H9 (cell line): ENCODE measurements around the gene IGFBP4. TPM values are rescaled to one million over a fixed set of nuclear protein-coding genes. Genes with fewer than 3 reads are reported as not detected.

Experiments used
- DNase-seq: peaks from one replicate; pipeline ENCODE4 v3.0.0-alpha.2; 2017
- H2AFZ ChIP-seq: one replicate; pipeline ENCODE4 v1.6.1; 2013; ENCODE audit warnings: mild to moderate bottlenecking, low read length, control low read depth, moderate library complexity
- H2AK5ac ChIP-seq: 2 replicates; pipeline ENCODE4 v1.6.1; 2013; ENCODE audit warnings: low read length, control low read depth, mixed read lengths; ENCODE audit not compliant: insufficient read length
- H2BK120ac ChIP-seq: one replicate; pipeline ENCODE4 v1.6.1; 2013; ENCODE audit warnings: low read depth, mild to moderate bottlenecking, low read length, control low read depth, inconsistent platforms; ENCODE audit not compliant: poor library complexity, severe bottlenecking
- H2BK12ac ChIP-seq: 2 replicates; pipeline ENCODE4 v1.6.1; 2013; ENCODE audit warnings: low read length, control low read depth, mixed read lengths, low read depth; ENCODE audit not compliant: insufficient read length
- H2BK15ac ChIP-seq: 2 replicates; pipeline ENCODE4 v1.6.1; 2013; ENCODE audit warnings: low read depth, low read length, control low read depth
- H2BK20ac ChIP-seq: one replicate; pipeline ENCODE4 v1.6.1; 2013; ENCODE audit warnings: low read depth, mild to moderate bottlenecking, low read length, control low read depth, inconsistent platforms; ENCODE audit not compliant: poor library complexity, severe bottlenecking
- H2BK5ac ChIP-seq: 2 replicates; pipeline ENCODE4 v1.6.1; 2013; ENCODE audit warnings: low read length, control low read depth, mixed read lengths; ENCODE audit not compliant: insufficient read length
- H3K14ac ChIP-seq: 2 replicates; pipeline ENCODE4 v1.6.1; 2013; ENCODE audit warnings: low read length, control low read depth; ENCODE audit not compliant: insufficient read depth
- H3K18ac ChIP-seq: 2 replicates; pipeline ENCODE4 v1.6.1; 2013; ENCODE audit warnings: low read depth, mild to moderate bottlenecking, mixed read lengths, low read length, control low read depth; ENCODE audit not compliant: insufficient read length
- H3K23ac ChIP-seq: 2 replicates; pipeline ENCODE4 v1.6.1; 2013; ENCODE audit warnings: low read length, control low read depth, mixed read lengths, low read depth; ENCODE audit not compliant: insufficient read length
- H3K23me2 ChIP-seq: 2 replicates; pipeline ENCODE4 v1.6.1; 2013; ENCODE audit warnings: low read depth, mild to moderate bottlenecking, mixed read lengths, low read length, control low read depth; ENCODE audit not compliant: insufficient read length, poor library complexity, severe bottlenecking
- H3K27ac ChIP-seq: 2 replicates; pipeline ENCODE4 v1.5.1; 2013; ENCODE audit warnings: low read length, control low read depth, mixed read lengths, low read depth; ENCODE audit not compliant: insufficient read length
- H3K27me3 ChIP-seq: 2 replicates; pipeline ENCODE4 v1.6.1; 2013; ENCODE audit warnings: low read length, control low read depth, inconsistent platforms; ENCODE audit not compliant: insufficient read depth
- H3K4ac ChIP-seq: 2 replicates; pipeline ENCODE4 v1.6.1; 2013; ENCODE audit warnings: low read depth, mild to moderate bottlenecking, control low read depth, inconsistent platforms, low read length, moderate library complexity
- H3K4me1 ChIP-seq: 2 replicates; pipeline ENCODE4 v1.6.1; 2013; ENCODE audit warnings: low read length, control low read depth, inconsistent platforms; ENCODE audit not compliant: insufficient read depth
- H3K4me2 ChIP-seq: 2 replicates; pipeline ENCODE4 v1.6.1; 2013; ENCODE audit warnings: low read length, control low read depth, mixed read lengths; ENCODE audit not compliant: insufficient read length, insufficient read depth
- H3K56ac ChIP-seq: 2 replicates; pipeline ENCODE4 v1.6.1; 2013; ENCODE audit warnings: low read depth, mild to moderate bottlenecking, mixed read lengths, low read length, control low read depth; ENCODE audit not compliant: insufficient read length
- H3K79me1 ChIP-seq: 2 replicates; pipeline ENCODE4 v1.6.1; 2013; ENCODE audit warnings: low read depth, mild to moderate bottlenecking, moderate library complexity, low read length, control low read depth, inconsistent platforms; ENCODE audit not compliant: insufficient read depth, poor library complexity, severe bottlenecking
- H3K79me2 ChIP-seq: 2 replicates; pipeline ENCODE4 v1.6.1; 2013; ENCODE audit warnings: low read length, control low read depth, inconsistent platforms; ENCODE audit not compliant: insufficient read depth
- H3K9ac ChIP-seq: 2 replicates; pipeline ENCODE4 v1.6.1; 2013; ENCODE audit warnings: low read length, control low read depth, mixed read lengths; ENCODE audit not compliant: insufficient read length; ENCODE audit errors: extremely low read depth
- H3K9me3 ChIP-seq: one replicate; pipeline ENCODE4 v1.6.1; 2013; ENCODE audit warnings: low read depth, low read length, inconsistent platforms; ENCODE audit not compliant: control insufficient read depth
- H3T11ph ChIP-seq: one replicate; pipeline ENCODE4 v1.6.1; 2013; ENCODE audit warnings: mild to moderate bottlenecking, low read length, control low read depth, inconsistent platforms
- H4K20me1 ChIP-seq: one replicate; pipeline ENCODE4 v1.6.1; 2013; ENCODE audit not compliant: control insufficient read depth, insufficient read length, insufficient read depth
- H4K5ac ChIP-seq: 2 replicates; pipeline ENCODE4 v1.6.1; 2013; ENCODE audit warnings: low read depth, mild to moderate bottlenecking, mixed read lengths, low read length, control low read depth; ENCODE audit not compliant: insufficient read length
- H4K8ac ChIP-seq: replicated peaks from 2 replicates; pipeline ENCODE4 v1.6.1; 2013; ENCODE audit warnings: low read length, control low read depth, mixed read lengths, low read depth; ENCODE audit not compliant: insufficient read length
- H4K91ac ChIP-seq: 2 replicates; pipeline ENCODE4 v1.6.1; 2013; ENCODE audit warnings: low read depth, mild to moderate bottlenecking, moderate library complexity, mixed read lengths, low read length, control low read depth; ENCODE audit not compliant: insufficient read length
- H3K27ac Mint-ChIP-seq, 3 experiments: 2 replicates in 2 of 3; 3 replicates in 1 of 3; pipeline ENCODE4 v1.8.0; 2020 to 2021; ENCODE audit warnings: mixed read lengths in 3 of 3, mild to moderate bottlenecking in 1 of 3, moderate library complexity in 1 of 3
- H3K27me3 Mint-ChIP-seq: 2 replicates; pipeline ENCODE4 v1.8.0; 2021; ENCODE audit warnings: low read depth, mild to moderate bottlenecking, moderate library complexity, mixed read lengths
- H3K36me3 Mint-ChIP-seq, 3 experiments: 2 replicates in 2 of 3; 3 replicates in 1 of 3; pipeline ENCODE4 v1.8.0; 2020 to 2021; ENCODE audit warnings: low read depth in 3 of 3, mixed read lengths in 3 of 3; ENCODE audit not compliant: insufficient read depth in 1 of 3
- H3K4me1 Mint-ChIP-seq, 2 experiments: 2 replicates each; pipeline ENCODE4 v1.8.0; 2020; ENCODE audit warnings: mixed read lengths in 2 of 2
- H3K4me3 Mint-ChIP-seq, 2 experiments: 2 replicates in 1 of 2; 3 replicates in 1 of 2; pipeline ENCODE4 v1.8.0; 2020 to 2021; ENCODE audit warnings: mild to moderate bottlenecking in 2 of 2, mixed read lengths in 2 of 2, moderate library complexity in 1 of 2
- H3K9me3 Mint-ChIP-seq, 2 experiments: 2 replicates in 1 of 2; 3 replicates in 1 of 2; pipeline ENCODE4 v1.8.0; 2020; ENCODE audit warnings: mild to moderate bottlenecking in 2 of 2, mixed read lengths in 2 of 2, moderate library complexity in 1 of 2
- CTCF ChIP-seq: fragments of 200-600 bp; sonication (generic); conservative IDR thresholded peaks from 3 replicates; pipeline ENCODE4 v1.8.0; 2021; ENCODE audit warnings: antibody characterized with exemption, mild to moderate bottlenecking
- WGBS: extraction: QIAGEN DNeasy Blood & Tissue Kit; methylation state at CpG from one replicate; pipeline ENCODE4 v1.1.7; 2013; ENCODE audit warnings: missing lambda C conversion rate, low lambda C conversion rate, mixed read lengths; ENCODE audit not compliant: insufficient read length; ENCODE audit errors: extremely low coverage; 5-methylcytosine and 5-hydroxymethylcytosine counted together
- total RNA-seq: library from RNA; stranded (reverse); gene quantifications from 2 replicates; pipeline ENCODE4 v1.2.1, GENCODE V29; 2021

Gene IGFBP4
- total RNA-seq, 1 experiment from 2014 or later = 49.9 TPM

- Histone ChIP-seq H2AFZ (no peak overlapping the region), H3K23me2 (no peaks in the 10 kb centered on the region), H3K9me3 (no peaks in the 10 kb centered on the region), H4K91ac (no peak overlapping the region), H2BK20ac (no peak overlapping the region), H2AK5ac (no peak overlapping the region), H3K4me1 (peaks cover 7% of the 10 kb centered on the region; the same call in 1 of the 2 replicates), H2BK12ac (no peak overlapping the region), H3K18ac (no peak overlapping the region), H2BK5ac (no peak overlapping the region), H4K20me1 (peaks cover 2% of the 10 kb centered on the region), H2BK120ac (no peak overlapping the region), H3K27me3 (no peaks in the 10 kb centered on the region), H3K56ac (no peak overlapping the region), H2BK15ac (no peak overlapping the region), H3K27ac (no peak overlapping the region), H4K8ac (no peak overlapping the region), H3K4me2 (no peak overlapping the region), H3K14ac (peak overlapping the region; percentile 79; the same call in 1 of the 2 replicates), H3K23ac (no peak overlapping the region), H3T11ph (no peak overlapping the region), H4K5ac (no peak overlapping the region), H3K4ac (no peak overlapping the region), H3K79me1 (no peaks in the 10 kb centered on the region), H3K9ac (no peak overlapping the region), H3K79me2 (no peaks in the 10 kb centered on the region)
- peaks cover 2 to 3% of the 10 kb centered on the region in 2 experiments; a peak in 1 of 5 replicates for H3K9me3 Mint-ChIP-seq
- no peak for DNase-seq
- no peak overlapping the region for H3K4me3 Mint-ChIP-seq
- peaks cover 3% of the 10 kb centered on the region; the same call in 1 of the 2 replicates for H3K27me3 Mint-ChIP-seq
- H3K36me3 Mint-ChIP-seq = peaks cover 0 to 4% (median 4%) of the 10 kb centered on the region in 3 experiments; a peak in 4 of 7 replicates
- peaks cover 42 to 57% of the 10 kb centered on the region in 2 experiments for H3K4me1 Mint-ChIP-seq
- H3K27ac Mint-ChIP-seq = peak overlapping the region; percentile 39 to 43 (median 40); a peak in 3 of 7 replicates
- WGBS = no CpG with 5 or more reads among the region's 9 CpGs
- no peak for TF ChIP-seq CTCF
Observed at GRCh38 chr17:40462343-40463121, 19.3 kb downstream of the IGFBP4 start.
